ENCODE data around the gene OGFOD3.
"Not testable (repeated sequence)": the region's sequence is repeated elsewhere in the genome, so short reads cannot be mapped to it uniquely, and the experiment has no call there.

OGFOD3 gene

DNA sequence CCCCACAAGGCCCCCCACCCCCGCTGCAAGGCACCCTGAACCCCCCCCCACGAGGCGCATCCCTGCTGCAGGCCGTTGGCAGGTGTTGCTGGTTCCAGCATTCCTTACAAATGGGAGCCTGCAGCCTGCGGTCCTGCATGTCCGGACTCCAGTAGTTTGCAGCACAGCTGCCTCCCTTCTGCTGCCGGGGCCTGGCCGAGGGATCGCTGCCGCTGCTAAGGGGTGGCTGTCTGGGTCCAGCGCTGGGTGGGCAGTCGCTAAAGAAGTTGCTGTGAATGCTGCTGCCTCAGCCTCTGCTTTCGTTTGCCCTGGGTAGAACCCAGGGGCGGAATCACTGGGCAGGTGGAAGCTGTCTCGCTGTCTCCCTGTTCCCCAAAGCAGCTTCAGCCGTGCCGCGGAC lies 35.0 kb downstream of the OGFOD3 start:
- no peak overlapping the region for H3K4me3 ChIP-seq (ENCODE audit: low read depth, low read length)
- TF ChIP-seq, protein P1, sequence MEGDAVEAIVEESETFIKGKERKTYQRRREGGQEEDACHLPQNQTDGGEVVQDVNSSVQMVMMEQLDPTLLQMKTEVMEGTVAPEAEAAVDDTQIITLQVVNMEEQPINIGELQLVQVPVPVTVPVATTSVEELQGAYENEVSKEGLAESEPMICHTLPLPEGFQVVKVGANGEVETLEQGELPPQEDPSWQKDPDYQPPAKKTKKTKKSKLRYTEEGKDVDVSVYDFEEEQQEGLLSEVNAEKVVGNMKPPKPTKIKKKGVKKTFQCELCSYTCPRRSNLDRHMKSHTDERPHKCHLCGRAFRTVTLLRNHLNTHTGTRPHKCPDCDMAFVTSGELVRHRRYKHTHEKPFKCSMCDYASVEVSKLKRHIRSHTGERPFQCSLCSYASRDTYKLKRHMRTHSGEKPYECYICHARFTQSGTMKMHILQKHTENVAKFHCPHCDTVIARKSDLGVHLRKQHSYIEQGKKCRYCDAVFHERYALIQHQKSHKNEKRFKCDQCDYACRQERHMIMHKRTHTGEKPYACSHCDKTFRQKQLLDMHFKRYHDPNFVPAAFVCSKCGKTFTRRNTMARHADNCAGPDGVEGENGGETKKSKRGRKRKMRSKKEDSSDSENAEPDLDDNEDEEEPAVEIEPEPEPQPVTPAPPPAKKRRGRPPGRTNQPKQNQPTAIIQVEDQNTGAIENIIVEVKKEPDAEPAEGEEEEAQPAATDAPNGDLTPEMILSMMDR (IDR thresholded peaks at IDR 0.05; ENCODE audit: low read depth, low read length): no peak

GRCh38 chr17:82382933-82383255 lies 35.5 kb downstream of the OGFOD3 start:
- TF ChIP-seq, protein P1 (IDR thresholded peaks at IDR 0.05; ENCODE audit: low read depth, low read length): no peak
- H3K4me3 ChIP-seq (ENCODE audit: low read depth, low read length): no peak overlapping the region

DNA sequence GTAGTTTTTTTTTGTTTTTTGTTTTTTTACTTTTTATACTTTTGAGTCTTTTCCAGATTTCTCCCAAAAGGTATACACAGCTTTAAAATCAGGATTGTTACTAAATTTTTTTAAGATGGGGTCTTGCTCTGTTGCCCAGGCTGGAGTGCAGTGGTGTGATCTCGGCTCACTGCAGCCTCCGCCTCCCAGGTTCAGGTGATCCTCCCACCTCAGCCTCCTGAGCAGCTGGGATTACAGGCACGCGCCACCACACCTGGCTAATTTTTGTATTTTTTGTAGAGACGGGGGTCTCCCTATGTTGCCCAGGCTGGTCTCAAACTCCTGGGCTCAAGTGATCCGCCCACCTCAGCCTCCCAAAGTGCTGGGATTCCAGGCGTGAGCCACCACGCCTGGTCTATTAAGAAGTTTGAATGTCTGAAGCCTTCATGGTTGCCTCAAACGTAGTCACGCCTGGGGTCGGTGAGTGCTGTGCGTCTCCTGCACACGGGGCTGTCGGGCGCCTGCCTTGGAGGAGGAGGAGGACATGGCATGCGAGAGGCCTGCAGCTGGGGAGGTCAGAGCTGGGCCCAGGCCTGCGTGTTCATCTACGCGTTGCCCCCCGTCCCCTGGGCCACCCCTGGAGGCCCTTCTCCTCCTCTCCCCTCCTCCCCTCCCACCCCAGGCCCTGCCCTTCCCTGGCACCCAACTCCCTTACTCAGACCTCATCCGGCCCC lies 36.0 kb downstream of the OGFOD3 start:
- H3K4me3 ChIP-seq (ENCODE audit: low read depth, low read length): not testable (repeated sequence)

- not testable (repeated sequence) for H3K4me3 ChIP-seq (ENCODE audit: low read depth, low read length)
These were observed 36.7 kb downstream of the OGFOD3 start for GRCh38 chr17:82381703-82382009.

- TF ChIP-seq, protein P1 (IDR thresholded peaks at IDR 0.05; ENCODE audit: low read depth, low read length): no peak
- H3K4me3 ChIP-seq (ENCODE audit: low read depth, low read length): no peak overlapping the region
These were observed 37.3 kb downstream of the OGFOD3 start for GRCh38 chr17:82380860-82381702.

DNA sequence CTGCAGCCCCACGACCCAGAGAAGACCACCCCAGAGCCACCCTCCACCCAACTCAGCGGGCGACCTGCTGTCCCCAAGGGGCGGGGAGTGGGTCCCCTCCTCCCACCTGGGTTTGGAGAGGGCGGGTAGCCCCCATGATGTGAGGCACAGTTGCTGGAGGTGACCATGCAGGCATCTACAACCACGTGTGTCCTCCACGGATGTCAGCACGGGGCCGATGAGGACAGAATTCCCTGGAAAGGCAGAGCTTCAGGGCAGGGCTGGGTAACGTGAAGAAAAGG lies 39.7 kb downstream of the OGFOD3 start:
- TF ChIP-seq, protein P1 (IDR thresholded peaks at IDR 0.05; ENCODE audit: low read depth, low read length): no peak
- H3K4me3 ChIP-seq (ENCODE audit: low read depth, low read length): no peak overlapping the region

DNA sequence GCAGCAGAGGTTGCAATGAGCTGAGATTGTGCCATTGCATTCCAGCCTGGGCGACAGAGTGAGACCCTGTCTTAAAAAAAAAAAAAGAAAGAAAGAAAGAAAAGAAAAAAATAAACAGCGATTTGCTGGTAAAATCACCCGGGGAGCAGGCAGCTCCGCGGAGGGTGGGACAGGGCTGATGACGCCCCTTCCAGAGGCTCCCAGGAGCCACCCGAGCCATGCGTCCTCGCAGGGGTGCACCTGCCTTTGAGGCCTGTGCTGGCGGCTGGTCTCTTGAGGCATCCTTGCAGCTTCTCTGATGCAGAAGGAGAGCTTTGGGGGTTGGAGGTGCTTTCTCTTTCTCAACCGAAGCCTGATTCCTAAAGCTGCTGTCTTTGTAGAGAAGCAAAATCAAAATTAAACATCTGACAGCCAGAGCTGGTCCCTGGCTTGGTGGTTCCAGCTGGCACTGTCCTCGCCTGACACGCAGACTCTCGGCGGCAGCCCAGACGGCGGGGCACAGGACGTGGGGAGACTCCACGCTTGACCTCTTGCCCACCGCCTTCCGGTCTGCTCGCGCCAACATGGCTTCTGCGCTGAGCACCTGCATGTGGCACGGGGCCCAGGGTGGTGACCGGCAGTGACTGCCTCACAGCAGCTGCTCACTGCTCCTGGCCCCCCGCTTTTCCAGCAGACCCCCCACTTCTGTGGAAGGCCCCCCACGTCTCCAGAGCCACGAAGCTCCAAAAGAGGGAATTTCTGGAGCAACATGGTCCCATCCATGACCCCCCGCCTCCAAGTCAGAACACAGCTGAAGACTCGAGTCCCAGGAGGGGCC lies 40.3 kb downstream of the OGFOD3 start:
- no peak overlapping the region for H3K4me3 ChIP-seq (ENCODE audit: low read depth, low read length)

DNA sequence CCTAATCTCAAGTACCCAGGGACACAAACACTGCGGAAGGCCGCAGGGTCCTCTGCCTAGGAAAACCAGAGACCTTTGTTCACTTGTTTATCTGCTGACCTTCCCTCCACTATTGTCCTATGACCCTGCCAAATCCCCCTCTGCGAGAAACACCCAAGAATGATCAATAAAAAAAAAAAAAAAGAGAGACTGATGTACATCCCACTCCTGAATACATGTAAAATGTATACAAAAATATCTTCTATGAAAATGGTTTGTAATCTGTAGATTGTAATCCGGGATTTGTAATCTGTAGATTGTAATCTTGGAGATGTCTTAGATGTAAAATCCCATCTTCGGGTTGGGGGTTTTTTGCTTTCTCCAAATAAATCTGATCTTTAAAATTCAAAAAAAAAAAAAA lies 41.1 kb downstream of the OGFOD3 start:
- not testable (repeated sequence) for H3K4me3 ChIP-seq (ENCODE audit: low read depth, low read length)

More for the DNA sequence above, 40.3 kb downstream of the OGFOD3 start:
- TF ChIP-seq, protein P1 (IDR thresholded peaks at IDR 0.05; ENCODE audit: low read depth, low read length): no peak

Data from WI38 (cell line).